ENCODE results near the gene CYSLTR1. TPM values are rescaled to one million over a fixed set of nuclear protein-coding genes. Genes with fewer than 3 reads are reported as not detected.

The CYSLTR1 gene
- total and polyA plus RNA-seq, 2 experiments from 2014 or later: 0.11 to 0.43 TPM

- TF ChIP-seq EZH2 (IDR thresholded peaks at IDR 0.05; ENCODE audit: borderline replicate concordance): no peak
- TF ChIP-seq EZH2phosphoT487 (IDR thresholded peaks at IDR 0.05; ENCODE audit: low read depth, severe bottlenecking, unreplicated experiment): no peak
- TF ChIP-seq CTCF (IDR thresholded peaks at IDR 0.05; ENCODE audit: poor library complexity): no peak
- no peaks in the 10 kb centered on the region for H3K9me2 ChIP-seq (replicated peaks; ENCODE audit: insufficient read depth)
- no peak overlapping the region for H3K4me2 ChIP-seq
- 89% methylated on average over 4 of the region's 4 CpGs for WGBS (ENCODE audit: low lambda C conversion rate, missing lambda C conversion rate)
- H3K79me2 ChIP-seq: no peaks in the 10 kb centered on the region
- H3K27ac ChIP-seq: no peak overlapping the region
- H2AFZ ChIP-seq: no peak overlapping the region
- H3K36me3 ChIP-seq (replicated peaks; ENCODE audit: insufficient read depth, low read depth): no peaks in the 10 kb centered on the region
- no peaks in the 10 kb centered on the region for H3K4me1 ChIP-seq (ENCODE audit: insufficient read depth)
- no peaks in the 10 kb centered on the region for H3K9me3 ChIP-seq (ENCODE audit: low read depth)
- H3K27me3 ChIP-seq: no peaks in the 10 kb centered on the region
- no peak overlapping the region for H3K4me3 ChIP-seq
- no peak for DNase-seq (ENCODE audit: low spot score)
- no peaks in the 10 kb centered on the region for H4K20me1 ChIP-seq (ENCODE audit: insufficient read depth, poor library complexity, severe bottlenecking)
Observed at GRCh38 chrX:78357342-78358055, 30.1 kb upstream of the CYSLTR1 start.

GRCh38 chrX:78333521-78333920 is 6.1 kb upstream of the CYSLTR1 start:
- H3K4me1 ChIP-seq (ENCODE audit: insufficient read depth): no peaks in the 10 kb centered on the region
- H3K4me3 ChIP-seq: no peak overlapping the region
- H3K27ac ChIP-seq: no peak overlapping the region

GRCh38 chrX:78331708-78332107 is 4.3 kb upstream of the CYSLTR1 start:
- no peak overlapping the region for H3K4me3 ChIP-seq
- 89% methylated on average over 1 of the region's 1 CpG for WGBS (ENCODE audit: low lambda C conversion rate, missing lambda C conversion rate)
- no peak overlapping the region for H3K4me2 ChIP-seq
- H3K9me2 ChIP-seq (replicated peaks; ENCODE audit: insufficient read depth): no peaks in the 10 kb centered on the region
- H3K36me3 ChIP-seq (replicated peaks; ENCODE audit: insufficient read depth, low read depth): no peaks in the 10 kb centered on the region
- H3K79me2 ChIP-seq: no peaks in the 10 kb centered on the region
- no peaks in the 10 kb centered on the region for H4K20me1 ChIP-seq (ENCODE audit: insufficient read depth, poor library complexity, severe bottlenecking)
- no peak overlapping the region for H3K27ac ChIP-seq
- H2AFZ ChIP-seq: no peak overlapping the region
- H3K27me3 ChIP-seq: no peaks in the 10 kb centered on the region
- DNase-seq (ENCODE audit: low spot score): no peak
- no peaks in the 10 kb centered on the region for H3K9me3 ChIP-seq (ENCODE audit: low read depth)
- TF ChIP-seq CTCF (IDR thresholded peaks at IDR 0.05; ENCODE audit: poor library complexity) (no peak), EZH2phosphoT487 (IDR thresholded peaks at IDR 0.05; ENCODE audit: low read depth, severe bottlenecking, unreplicated experiment) (no peak), EZH2 (IDR thresholded peaks at IDR 0.05; ENCODE audit: borderline replicate concordance) (no peak)
- H3K4me1 ChIP-seq (ENCODE audit: insufficient read depth): no peaks in the 10 kb centered on the region

More at GRCh38 chrX:78333521-78333920, 6.1 kb upstream of the CYSLTR1 start:
- Histone ChIP-seq H3K27me3 (no peaks in the 10 kb centered on the region), H2AFZ (no peak overlapping the region), H3K4me2 (no peak overlapping the region), H3K36me3 (replicated peaks; ENCODE audit: insufficient read depth, low read depth) (no peaks in the 10 kb centered on the region), H3K9me2 (replicated peaks; ENCODE audit: insufficient read depth) (no peaks in the 10 kb centered on the region), H3K9me3 (ENCODE audit: low read depth) (no peaks in the 10 kb centered on the region), H3K79me2 (no peaks in the 10 kb centered on the region), H4K20me1 (ENCODE audit: insufficient read depth, poor library complexity, severe bottlenecking) (no peaks in the 10 kb centered on the region)
- no peak for DNase-seq (ENCODE audit: low spot score)
- TF ChIP-seq CTCF (IDR thresholded peaks at IDR 0.05; ENCODE audit: poor library complexity) (no peak), EZH2 (IDR thresholded peaks at IDR 0.05; ENCODE audit: borderline replicate concordance) (no peak), EZH2phosphoT487 (IDR thresholded peaks at IDR 0.05; ENCODE audit: low read depth, severe bottlenecking, unreplicated experiment) (no peak)

Data from hepatocyte (in vitro differentiated cells).